Sigmoid colon (tissue), 4 donors: ENCODE results near the gene SRP9.
"Not testable (repeated sequence)": the region's sequence is repeated elsewhere in the genome, so short reads cannot be mapped to it uniquely, and the experiment has no call there.

ENCODE experiments used
- POLR2A ChIP-seq, 2 donors: fragments of 450-650 bp; IDR thresholded peaks; one replicate each; pipeline ENCODE4 v1.6.1; 2016; ENCODE audit warnings: antibody characterized with exemption in 2 of 2, mild to moderate bottlenecking in 2 of 2, moderate library complexity in 2 of 2
- POLR2AphosphoS5 ChIP-seq, 4 donors: sonication (generic); formaldehyde crosslinking; IDR thresholded peaks; one replicate each; pipeline ENCODE4 v1.6.1; 2017; ENCODE audit warnings: antibody characterized with exemption in 4 of 4

GRCh38 chr1:225806736-225807135 is 29.1 kb downstream of the SRP9 start:
- TF ChIP-seq POLR2AphosphoS5, POLR2A (IDR thresholded peaks at IDR 0.05): not testable (repeated sequence)
